GM20000 (cell line): ENCODE results near the gene ATMIN.

Source experiments
- DNase-seq: peaks from one replicate; pipeline ENCODE4 v3.0.0; 2012; ENCODE audit warnings: low spot score
- CTCF ChIP-seq: IDR thresholded peaks from 2 replicates; pipeline ENCODE4 v1.5.1; 2012; ENCODE audit warnings: mild to moderate bottlenecking, control low read depth; ENCODE audit errors: extremely low read depth, missing control alignments

The ATMIN gene

GRCh38 chr16:80992676-80993293, 42.9 kb upstream of the ATMIN start:
- TF ChIP-seq CTCF, result no peak
- DNase-seq, result no peak

- DNase-seq, result no peak
- no peak for TF ChIP-seq CTCF
Measured at GRCh38 chr16:80993307-80993706, 42.3 kb upstream of the ATMIN start.

GRCh38 chr16:80993834-80994233, 41.8 kb upstream of the ATMIN start:
- TF ChIP-seq CTCF, result no peak
- DNase-seq, result no peak

GRCh38 chr16:80994451-80994850, 41.2 kb upstream of the ATMIN start:
- DNase-seq, result no peak
- TF ChIP-seq CTCF, result no peak

GRCh38 chr16:80996688-80997138, 38.9 kb upstream of the ATMIN start:
- DNase-seq, result no peak
- TF ChIP-seq CTCF, result no peak

- TF ChIP-seq CTCF, result no peak
- DNase-seq, result peak; percentile 31
Measured at GRCh38 chr16:80997139-80997798, 38.4 kb upstream of the ATMIN start.

GRCh38 chr16:80997964-80998620, 37.5 kb upstream of the ATMIN start:
- TF ChIP-seq CTCF, result no peak
- DNase-seq, result no peak
